HepG2 (cell line): Measurements from ENCODE around the gene VASN. TPM values are rescaled to one million over a fixed set of nuclear protein-coding genes. Genes with fewer than 3 reads are reported as not detected.
A peak's percentile ranks its signal among the peaks of the same experiment; 100 is the strongest.

Source experiments
- HNRNPUL1 ChIP-seq: fragments of 200-400 bp; formaldehyde crosslinking; IDR thresholded peaks from 2 replicates; pipeline ENCODE4 v1.6.1; 2017; ENCODE audit warnings: low read depth, mild to moderate bottlenecking, low read length, moderate library complexity
- JARID2 ChIP-seq: sonication (generic); formaldehyde crosslinking; IDR thresholded peaks from 2 replicates; pipeline ENCODE4 v1.8.1; 2023; ENCODE audit warnings: missing genetic modification reagents, inconsistent platforms; ENCODE audit not compliant: insufficient replicate concordance
- LCORL ChIP-seq, 2 experiments: fragments of 450-650 bp in 1 of 2; sonication (generic) in 1 of 2; formaldehyde crosslinking in 1 of 2; IDR thresholded peaks; 2 replicates each; pipeline versions ENCODE4 v1.5.0 to v1.6.1; 2017 to 2020; ENCODE audit warnings: antibody characterized with exemption in 1 of 2, missing genetic modification reagents in 1 of 2
- MTA1 ChIP-seq: sonication (generic); formaldehyde crosslinking; IDR thresholded peaks from 2 replicates; pipeline ENCODE4 v1.4.0; 2020; ENCODE audit warnings: missing genetic modification reagents, mild to moderate bottlenecking, borderline replicate concordance
- MXI1 ChIP-seq: IDR thresholded peaks from 3 replicates; pipeline ENCODE4 v1.6.1; 2012; ENCODE audit warnings: low read depth, low read length, inconsistent platforms, borderline replicate concordance
- POLR2A ChIP-seq, 2 experiments: IDR thresholded peaks; 2 replicates each; pipeline ENCODE4 v1.6.1; 2011; ENCODE audit warnings: low read depth in 2 of 2, low read length in 2 of 2, mild to moderate bottlenecking in 1 of 2, moderate library complexity in 1 of 2; ENCODE audit not compliant: insufficient read depth in 1 of 2
- REXO4 ChIP-seq: sonication (generic); formaldehyde crosslinking; IDR thresholded peaks from 2 replicates; pipeline ENCODE4 v1.8.0; 2022; ENCODE audit warnings: missing genetic modification reagents, mild to moderate bottlenecking, borderline replicate concordance
- SP1 ChIP-seq, 2 experiments: fragments of 450-650 bp in 1 of 2; sonication (generic) in 1 of 2; formaldehyde crosslinking in 1 of 2; IDR thresholded peaks; 2 replicates each; pipeline versions ENCODE4 v1.4.0 to v1.6.1; 2016 to 2020; ENCODE audit warnings: missing genetic modification reagents in 1 of 2
- TBX2 ChIP-seq: sonication (generic); formaldehyde crosslinking; IDR thresholded peaks from 2 replicates; pipeline ENCODE4 v1.5.0; 2020; ENCODE audit warnings: missing genetic modification reagents, mild to moderate bottlenecking, borderline replicate concordance
- THAP11 ChIP-seq: IDR thresholded peaks from 2 replicates; pipeline ENCODE4 v1.6.1; 2016; ENCODE audit warnings: missing biosample characterization, missing genetic modification reagents
- ZNF264 ChIP-seq: sonication (generic); formaldehyde crosslinking; IDR thresholded peaks from 2 replicates; pipeline ENCODE4 v1.4.0; 2020; ENCODE audit warnings: missing genetic modification reagents
- ZNF766 ChIP-seq: sonication (generic); formaldehyde crosslinking; IDR thresholded peaks from 2 replicates; pipeline ENCODE4 v1.5.0; 2020; ENCODE audit warnings: missing genetic modification reagents, borderline replicate concordance
- ZNF878 ChIP-seq: sonication (generic); formaldehyde crosslinking; IDR thresholded peaks from 2 replicates; pipeline ENCODE4 v1.8.1; 2023; ENCODE audit warnings: mild to moderate bottlenecking, missing genetic modification reagents, moderate library complexity
- ZSCAN25 ChIP-seq: sonication (generic); formaldehyde crosslinking; IDR thresholded peaks from 2 replicates; pipeline ENCODE4 v1.8.0; 2022; ENCODE audit warnings: mild to moderate bottlenecking, missing genetic modification reagents
- polyA plus RNA-seq, 8 experiments: library from polyadenylated mRNA; depleted of rRNA in 3 of 8; stranded (reverse) in 7 of 8; unstranded in 1 of 8; fragments of >200 nt; fragmentation: Illumina TruSeq in 4 of 8; extraction: Trizol in 4 of 8; gene quantifications; 2 replicates each; pipeline versions ENCODE4 v1.2.1 to v1.2.3, GENCODE V29; 2011 to 2016; ENCODE audit warnings: low read depth in 4 of 8, missing spikeins in 1 of 8, mixed read lengths in 1 of 8; ENCODE audit not compliant: insufficient read depth in 1 of 8
- total RNA-seq, 5 experiments: library from RNA; depleted of rRNA; stranded (reverse); fragments of >200 nt; fragmentation: Illumina TruSeq; extraction: Trizol; gene quantifications; 2 replicates each; pipeline ENCODE4 v1.2.3, GENCODE V29; 2016; ENCODE audit warnings: low read depth in 1 of 5
- TF ChIP-seq, protein P1 (sequence below): sonication (generic); formaldehyde crosslinking; IDR thresholded peaks from 2 replicates; pipeline ENCODE4 v1.4.0; 2020; ENCODE audit warnings: missing genetic modification reagents
- TF ChIP-seq, protein P2 (sequence below): sonication (generic); formaldehyde crosslinking; IDR thresholded peaks from one replicate; pipeline ENCODE4 v1.5.1; 2020; ENCODE audit warnings: mild to moderate bottlenecking, missing genetic modification reagents; ENCODE audit errors: not compliant biosample characterization
- TF ChIP-seq, protein P3 (sequence below): sonication (generic); formaldehyde crosslinking; IDR thresholded peaks from 2 replicates; pipeline ENCODE4 v1.5.0; 2020; ENCODE audit warnings: missing genetic modification reagents, mild to moderate bottlenecking, borderline replicate concordance
- TF ChIP-seq, protein P4 (sequence below): sonication (generic); formaldehyde crosslinking; IDR thresholded peaks from 2 replicates; pipeline ENCODE4 v1.8.0; 2022; ENCODE audit warnings: mild to moderate bottlenecking, missing genetic modification reagents; ENCODE audit not compliant: insufficient replicate concordance

The VASN gene
- total and polyA plus RNA-seq, 2 of the 13 experiments (the other 11 are each of a cell fraction or from before 2014, with no cell fraction given): 8.4 to 18.2 TPM

DNA sequence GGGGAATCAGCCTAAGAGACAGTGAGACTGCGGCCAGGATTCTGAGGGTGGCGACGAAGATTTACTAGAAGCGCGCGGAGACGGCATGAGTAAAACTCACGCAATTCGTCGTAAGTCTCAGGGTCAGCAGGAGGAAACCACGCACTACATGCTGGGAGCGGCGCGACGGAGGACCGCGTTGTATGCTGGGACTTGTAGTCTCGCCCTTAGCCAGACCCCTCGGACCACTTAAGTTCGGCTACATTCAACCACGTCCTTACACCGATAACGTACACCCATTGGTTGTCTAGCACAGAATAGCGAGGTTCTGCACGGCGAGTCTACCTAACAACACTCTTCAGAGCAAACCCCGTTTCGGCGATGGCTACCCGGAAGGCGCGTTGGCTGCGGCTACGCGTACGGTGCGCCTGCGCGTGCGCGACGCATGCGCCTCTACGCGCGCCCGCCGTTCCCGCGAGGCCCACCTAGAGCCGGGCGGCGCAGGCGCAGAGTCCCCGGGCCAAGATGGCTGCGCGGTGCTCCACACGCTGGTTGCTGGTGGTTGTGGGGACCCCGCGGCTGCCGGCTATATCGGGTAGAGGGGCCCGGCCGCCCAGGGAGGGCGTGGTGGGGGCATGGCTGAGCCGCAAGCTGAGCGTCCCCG is 53.9 kb downstream of the VASN start, which contains the start of gene DNAJA3 (continued):
- TF ChIP-seq, protein P1, sequence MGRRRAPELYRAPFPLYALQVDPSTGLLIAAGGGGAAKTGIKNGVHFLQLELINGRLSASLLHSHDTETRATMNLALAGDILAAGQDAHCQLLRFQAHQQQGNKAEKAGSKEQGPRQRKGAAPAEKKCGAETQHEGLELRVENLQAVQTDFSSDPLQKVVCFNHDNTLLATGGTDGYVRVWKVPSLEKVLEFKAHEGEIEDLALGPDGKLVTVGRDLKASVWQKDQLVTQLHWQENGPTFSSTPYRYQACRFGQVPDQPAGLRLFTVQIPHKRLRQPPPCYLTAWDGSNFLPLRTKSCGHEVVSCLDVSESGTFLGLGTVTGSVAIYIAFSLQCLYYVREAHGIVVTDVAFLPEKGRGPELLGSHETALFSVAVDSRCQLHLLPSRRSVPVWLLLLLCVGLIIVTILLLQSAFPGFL (CRISPR knock-in tag): no peak
- no peak; the same call in 1 of the 2 replicates for TF ChIP-seq ZNF264 (CRISPR knock-in tag)
- TF ChIP-seq, protein P2, sequence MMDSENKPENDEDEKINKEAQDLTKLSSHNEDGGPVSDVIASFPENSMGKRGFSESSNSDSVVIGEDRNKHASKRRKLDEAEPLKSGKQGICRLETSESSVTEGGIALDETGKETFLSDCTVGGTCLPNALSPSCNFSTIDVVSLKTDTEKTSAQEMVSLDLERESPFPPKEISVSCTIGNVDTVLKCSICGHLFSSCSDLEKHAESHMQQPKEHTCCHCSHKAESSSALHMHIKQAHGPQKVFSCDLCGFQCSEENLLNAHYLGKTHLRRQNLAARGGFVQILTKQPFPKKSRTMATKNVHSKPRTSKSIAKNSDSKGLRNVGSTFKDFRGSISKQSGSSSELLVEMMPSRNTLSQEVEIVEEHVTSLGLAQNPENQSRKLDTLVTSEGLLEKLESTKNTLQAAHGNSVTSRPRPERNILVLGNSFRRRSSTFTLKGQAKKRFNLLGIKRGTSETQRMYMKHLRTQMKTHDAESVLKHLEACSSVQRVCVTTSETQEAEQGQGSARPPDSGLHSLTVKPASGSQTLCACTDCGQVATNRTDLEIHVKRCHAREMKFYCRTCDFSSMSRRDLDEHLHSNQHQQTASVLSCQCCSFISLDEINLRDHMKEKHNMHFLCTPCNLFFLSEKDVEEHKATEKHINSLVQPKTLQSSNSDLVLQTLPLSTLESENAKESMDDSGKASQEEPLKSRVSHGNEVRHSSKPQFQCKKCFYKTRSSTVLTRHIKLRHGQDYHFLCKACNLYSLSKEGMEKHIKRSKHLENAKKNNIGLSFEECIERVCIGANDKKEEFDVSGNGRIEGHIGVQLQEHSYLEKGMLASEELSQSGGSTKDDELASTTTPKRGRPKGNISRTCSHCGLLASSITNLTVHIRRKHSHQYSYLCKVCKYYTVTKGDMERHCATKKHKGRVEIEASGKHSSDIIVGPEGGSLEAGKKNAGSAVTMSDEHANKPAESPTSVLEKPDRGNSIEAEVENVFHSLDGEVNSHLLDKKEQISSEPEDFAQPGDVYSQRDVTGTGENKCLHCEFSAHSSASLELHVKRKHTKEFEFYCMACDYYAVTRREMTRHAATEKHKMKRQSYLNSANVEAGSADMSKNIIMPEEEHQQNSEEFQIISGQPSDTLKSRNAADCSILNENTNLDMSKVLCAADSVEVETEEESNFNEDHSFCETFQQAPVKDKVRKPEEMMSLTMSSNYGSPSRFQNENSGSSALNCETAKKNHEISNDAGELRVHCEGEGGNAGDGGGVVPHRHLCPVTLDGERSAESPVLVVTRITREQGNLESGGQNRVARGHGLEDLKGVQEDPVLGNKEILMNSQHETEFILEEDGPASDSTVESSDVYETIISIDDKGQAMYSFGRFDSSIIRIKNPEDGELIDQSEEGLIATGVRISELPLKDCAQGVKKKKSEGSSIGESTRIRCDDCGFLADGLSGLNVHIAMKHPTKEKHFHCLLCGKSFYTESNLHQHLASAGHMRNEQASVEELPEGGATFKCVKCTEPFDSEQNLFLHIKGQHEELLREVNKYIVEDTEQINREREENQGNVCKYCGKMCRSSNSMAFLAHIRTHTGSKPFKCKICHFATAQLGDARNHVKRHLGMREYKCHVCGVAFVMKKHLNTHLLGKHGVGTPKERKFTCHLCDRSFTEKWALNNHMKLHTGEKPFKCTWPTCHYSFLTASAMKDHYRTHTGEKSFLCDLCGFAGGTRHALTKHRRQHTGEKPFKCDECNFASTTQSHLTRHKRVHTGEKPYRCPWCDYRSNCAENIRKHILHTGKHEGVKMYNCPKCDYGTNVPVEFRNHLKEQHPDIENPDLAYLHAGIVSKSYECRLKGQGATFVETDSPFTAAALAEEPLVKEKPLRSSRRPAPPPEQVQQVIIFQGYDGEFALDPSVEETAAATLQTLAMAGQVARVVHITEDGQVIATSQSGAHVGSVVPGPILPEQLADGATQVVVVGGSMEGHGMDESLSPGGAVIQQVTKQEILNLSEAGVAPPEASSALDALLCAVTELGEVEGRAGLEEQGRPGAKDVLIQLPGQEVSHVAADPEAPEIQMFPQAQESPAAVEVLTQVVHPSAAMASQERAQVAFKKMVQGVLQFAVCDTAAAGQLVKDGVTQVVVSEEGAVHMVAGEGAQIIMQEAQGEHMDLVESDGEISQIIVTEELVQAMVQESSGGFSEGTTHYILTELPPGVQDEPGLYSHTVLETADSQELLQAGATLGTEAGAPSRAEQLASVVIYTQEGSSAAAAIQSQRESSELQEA (CRISPR knock-in tag): peak; percentile 94
- TF ChIP-seq JARID2 (CRISPR knock-in tag): no peak
- TF ChIP-seq MXI1: peak; percentile 68; the same call in 1 of the 3 replicates
- no peak for TF ChIP-seq ZSCAN25
- TF ChIP-seq HNRNPUL1: no peak
- peak; percentile 80 to 90 for TF ChIP-seq POLR2A (IDR thresholded peaks at IDR 0.05; ENCODE audit: insufficient read depth in 1 of 2, low read depth in 2 of 2, low read length in 2 of 2)
- TF ChIP-seq, protein P3, sequence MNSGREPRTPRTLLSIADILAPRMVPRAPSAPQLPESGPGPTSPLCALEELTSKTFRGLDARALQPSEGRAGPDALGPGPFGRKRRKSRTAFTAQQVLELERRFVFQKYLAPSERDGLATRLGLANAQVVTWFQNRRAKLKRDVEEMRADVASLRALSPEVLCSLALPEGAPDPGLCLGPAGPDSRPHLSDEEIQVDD (CRISPR knock-in tag): no peak
- no peak for TF ChIP-seq LCORL (IDR thresholded peaks at IDR 0.05)
- no peak; the same call in 1 of the 2 replicates for TF ChIP-seq LCORL (CRISPR knock-in tag; IDR thresholded peaks at IDR 0.05)
- TF ChIP-seq ZNF766 (CRISPR knock-in tag): no peak; the same call in 1 of the 2 replicates
- no peak for TF ChIP-seq REXO4
- TF ChIP-seq ZNF878 (CRISPR knock-in tag): no peak
- no peak; the same call in 1 of the 2 replicates for TF ChIP-seq TBX2 (CRISPR knock-in tag)
- no peak for TF ChIP-seq MTA1 (CRISPR knock-in tag)
- no peak for TF ChIP-seq SP1 (IDR thresholded peaks at IDR 0.05)
- TF ChIP-seq SP1 (CRISPR knock-in tag; IDR thresholded peaks at IDR 0.05): peak; percentile 57
- TF ChIP-seq, protein P4, sequence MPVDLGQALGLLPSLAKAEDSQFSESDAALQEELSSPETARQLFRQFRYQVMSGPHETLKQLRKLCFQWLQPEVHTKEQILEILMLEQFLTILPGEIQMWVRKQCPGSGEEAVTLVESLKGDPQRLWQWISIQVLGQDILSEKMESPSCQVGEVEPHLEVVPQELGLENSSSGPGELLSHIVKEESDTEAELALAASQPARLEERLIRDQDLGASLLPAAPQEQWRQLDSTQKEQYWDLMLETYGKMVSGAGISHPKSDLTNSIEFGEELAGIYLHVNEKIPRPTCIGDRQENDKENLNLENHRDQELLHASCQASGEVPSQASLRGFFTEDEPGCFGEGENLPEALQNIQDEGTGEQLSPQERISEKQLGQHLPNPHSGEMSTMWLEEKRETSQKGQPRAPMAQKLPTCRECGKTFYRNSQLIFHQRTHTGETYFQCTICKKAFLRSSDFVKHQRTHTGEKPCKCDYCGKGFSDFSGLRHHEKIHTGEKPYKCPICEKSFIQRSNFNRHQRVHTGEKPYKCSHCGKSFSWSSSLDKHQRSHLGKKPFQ: peak; percentile 45
- peak; percentile 97 for TF ChIP-seq THAP11 (CRISPR knock-in tag)
